ENCODE data around the gene B4GALT1.

DNA sequence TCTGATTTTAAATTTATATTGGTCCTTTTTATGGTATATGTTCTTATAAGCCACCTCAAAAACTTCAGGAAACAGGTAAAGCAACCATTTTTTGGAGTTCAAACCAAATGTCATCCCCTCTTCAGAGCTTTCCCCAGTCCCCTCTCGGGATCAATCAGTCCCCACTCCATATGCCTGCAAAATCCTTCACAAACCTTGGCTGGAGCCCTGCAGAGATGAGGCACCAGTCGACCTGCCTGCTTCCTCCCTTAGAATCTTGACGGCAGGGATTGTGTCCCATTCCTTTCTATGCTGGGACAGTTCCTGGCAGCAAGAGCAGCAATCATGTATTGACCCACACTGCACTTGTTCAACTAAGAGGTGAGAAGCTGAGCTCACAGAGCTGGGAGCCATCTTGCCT is 22.6 kb downstream of the B4GALT1 start:
- TF ChIP-seq, protein P1, sequence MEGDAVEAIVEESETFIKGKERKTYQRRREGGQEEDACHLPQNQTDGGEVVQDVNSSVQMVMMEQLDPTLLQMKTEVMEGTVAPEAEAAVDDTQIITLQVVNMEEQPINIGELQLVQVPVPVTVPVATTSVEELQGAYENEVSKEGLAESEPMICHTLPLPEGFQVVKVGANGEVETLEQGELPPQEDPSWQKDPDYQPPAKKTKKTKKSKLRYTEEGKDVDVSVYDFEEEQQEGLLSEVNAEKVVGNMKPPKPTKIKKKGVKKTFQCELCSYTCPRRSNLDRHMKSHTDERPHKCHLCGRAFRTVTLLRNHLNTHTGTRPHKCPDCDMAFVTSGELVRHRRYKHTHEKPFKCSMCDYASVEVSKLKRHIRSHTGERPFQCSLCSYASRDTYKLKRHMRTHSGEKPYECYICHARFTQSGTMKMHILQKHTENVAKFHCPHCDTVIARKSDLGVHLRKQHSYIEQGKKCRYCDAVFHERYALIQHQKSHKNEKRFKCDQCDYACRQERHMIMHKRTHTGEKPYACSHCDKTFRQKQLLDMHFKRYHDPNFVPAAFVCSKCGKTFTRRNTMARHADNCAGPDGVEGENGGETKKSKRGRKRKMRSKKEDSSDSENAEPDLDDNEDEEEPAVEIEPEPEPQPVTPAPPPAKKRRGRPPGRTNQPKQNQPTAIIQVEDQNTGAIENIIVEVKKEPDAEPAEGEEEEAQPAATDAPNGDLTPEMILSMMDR (conservative IDR thresholded peaks at IDR 0.05 in 1 of 2, IDR thresholded peaks at IDR 0.05 in 1 of 2; ENCODE audit: low read depth in 1 of 2, low read length in 2 of 2) = no peak
- no peak for TF ChIP-seq EZH2 (IDR thresholded peaks at IDR 0.05; ENCODE audit: low read length, missing control alignments)
